GM12878 (cell line): Measurements from ENCODE around the gene SMIM9. TPM values are rescaled to one million over a fixed set of nuclear protein-coding genes. Genes with fewer than 3 reads are reported as not detected.

Source experiments
- ATAC-seq: fragments of 200-7000 bp; cut with Tn5 transposase; 3 replicates; pipeline ENCODE4 v1.9.1; 2020; ENCODE audit warnings: mild to moderate bottlenecking, moderate library complexity
- BruUV-seq: library from RNA; stranded (reverse); fragments of 400-500 nt; replicated peaks from 2 replicates; lab custom pipeline; 2021; lab: Mats Ljungman, UMichigan
- CTCF ChIA-PET: fragments of 300-600 bp; sonication (Branson Sonifier 250); formaldehyde crosslinking; extraction: SDS; loops from one replicate; lab custom pipeline; 2021; ENCODE audit warnings: inconsistent platforms; lab: Yijun Ruan, JAX
- POLR2A ChIA-PET: fragments of 350-600 bp; formaldehyde crosslinking; extraction: SDS; loops from one replicate; lab custom pipeline; 2021; ENCODE audit warnings: inconsistent platforms; lab: Charles Lee
- RAD21 ChIA-PET: fragments of 300-600 bp; sonication (Branson Sonifier 250); formaldehyde crosslinking; loops from one replicate; lab custom pipeline; 2023; ENCODE audit warnings: antibody characterized with exemption; ENCODE audit not compliant: unreplicated experiment; lab: Charles Lee
- SMC1A ChIA-PET: fragments of 300-600 bp; sonication (Branson Sonifier 250); formaldehyde crosslinking; loops from one replicate; lab custom pipeline; 2023; ENCODE audit not compliant: unreplicated experiment, uncharacterized antibody; lab: Charles Lee
- DNase-seq: peaks from one replicate; pipeline ENCODE4 v3.0.0-alpha.2; 2011; ENCODE audit warnings: low read depth, low spot score
- FAIRE-seq: peaks from 3 replicates; lab custom pipeline; 2011; peaks lifted over from hg19 to GRCh38; lab: Jason Lieb, UNC
- H2AFZ ChIP-seq: 2 replicates; pipeline ENCODE4 v1.6.0; 2011; ENCODE audit warnings: low read depth, low read length, control low read depth; ENCODE audit not compliant: control insufficient read depth
- H3K27ac ChIP-seq: 2 replicates; pipeline ENCODE4 v1.5.1; 2011; ENCODE audit warnings: control low read depth; ENCODE audit not compliant: control insufficient read depth, insufficient read depth
- H3K27me3 ChIP-seq, 2 experiments: replicated peaks in 1 of 2; 2 replicates each; pipeline versions ENCODE4 v1.6.0 to v1.6.1; 2011; ENCODE audit warnings: low read length in 1 of 2; ENCODE audit not compliant: control insufficient read depth in 2 of 2, insufficient read depth in 2 of 2
- H3K36me3 ChIP-seq, 2 experiments: 2 replicates each; pipeline ENCODE4 v1.5.1; 2011; ENCODE audit warnings: low read length in 1 of 2; ENCODE audit not compliant: control insufficient read depth in 2 of 2, insufficient read depth in 2 of 2
- H3K4me1 ChIP-seq: 2 replicates; pipeline ENCODE4 v1.6.1; 2011; ENCODE audit warnings: mild to moderate bottlenecking, low read length, moderate library complexity, mixed read lengths; ENCODE audit not compliant: control insufficient read depth, insufficient read depth
- H3K4me2 ChIP-seq: 2 replicates; pipeline ENCODE4 v1.6.0; 2011; ENCODE audit warnings: control low read depth; ENCODE audit not compliant: control insufficient read depth, insufficient read depth
- H3K4me3 ChIP-seq: fragments of 200-600 bp; sonication (generic); 2 replicates; pipeline ENCODE4 v1.5.1; 2016
- H3K79me2 ChIP-seq: 2 replicates; pipeline ENCODE4 v1.6.0; 2011; ENCODE audit warnings: low read length; ENCODE audit not compliant: control insufficient read depth, insufficient read depth
- H3K9ac ChIP-seq: 2 replicates; pipeline ENCODE4 v1.8.0; 2011; ENCODE audit warnings: low read length, control low read depth, mixed read lengths; ENCODE audit not compliant: control insufficient read depth, insufficient read depth
- H3K9me3 ChIP-seq: replicated peaks from 3 replicates; pipeline ENCODE4 v1.5.1; 2011; ENCODE audit warnings: mild to moderate bottlenecking, low read length; ENCODE audit not compliant: control insufficient read depth, insufficient read depth
- H4K20me1 ChIP-seq: 2 replicates; pipeline ENCODE4 v1.6.0; 2011; ENCODE audit not compliant: control insufficient read depth, insufficient read depth
- BCL11A ChIP-seq: IDR thresholded peaks from 2 replicates; pipeline ENCODE4 v1.6.1; 2011; ENCODE audit warnings: low read depth, low read length
- CBX5 ChIP-seq: sonication (generic); IDR thresholded peaks from 2 replicates; pipeline ENCODE4 v1.6.1; 2016; ENCODE audit warnings: low read depth, moderate library complexity, mild to moderate bottlenecking, inconsistent platforms
- HCFC1 ChIP-seq: fragments of 150-350 bp; IDR thresholded peaks from 2 replicates; pipeline ENCODE4 v1.6.1; 2014; ENCODE audit warnings: low read length
- HDAC2 ChIP-seq: fragments of 200-600 bp; sonication (generic); IDR thresholded peaks from 2 replicates; pipeline ENCODE4 v1.6.1; 2017
- KAT2A ChIP-seq: conservative IDR thresholded peaks from 2 replicates; pipeline ENCODE4 v1.6.1; 2011; ENCODE audit warnings: low read depth, low read length; ENCODE audit not compliant: control insufficient read depth
- MYB ChIP-seq: fragments of 150-350 bp; IDR thresholded peaks from 2 replicates; pipeline ENCODE4 v1.6.1; 2014; ENCODE audit warnings: mild to moderate bottlenecking, low read depth, low read length, borderline replicate concordance
- NR2C2 ChIP-seq: IDR thresholded peaks from 2 replicates; pipeline ENCODE4 v1.6.1; 2011; ENCODE audit warnings: borderline replicate concordance, low read depth; ENCODE audit not compliant: control insufficient read depth, insufficient read length
- SPI1 ChIP-seq: IDR thresholded peaks from 2 replicates; pipeline ENCODE4 v1.6.1; 2011; ENCODE audit warnings: low read depth, mild to moderate bottlenecking, low read length, moderate library complexity, borderline replicate concordance; ENCODE audit not compliant: insufficient read depth
- WGBS: methylation state at CpG from one replicate; pipeline ENCODE4 v1.1.6; 2016; ENCODE audit warnings: low lambda C conversion rate; ENCODE audit not compliant: insufficient replicate concordance, insufficient coverage; ENCODE audit errors: missing lambda C conversion rate; 5-methylcytosine and 5-hydroxymethylcytosine counted together
- in situ Hi-C: fragments of 300-500 bp; cut with MboI; formaldehyde crosslinking; loops from 9 replicates; pipeline ENCODE4 v1.14.3; 2018; ENCODE audit warnings: mixed read lengths
- intact Hi-C: fragments of 100-400 bp; cut with micrococcal nuclease; formaldehyde crosslinking; loops from one replicate; pipeline ENCODE4 v1.14.2; 2022; ENCODE audit not compliant: unreplicated experiment
- polyA plus RNA-seq, 11 experiments: library from polyadenylated mRNA; depleted of rRNA in 4 of 11; unstranded in 6 of 11; stranded (reverse) in 5 of 11; fragments of >200 nt; fragmentation: Nextera tagmentation in 4 of 11; fragmentation: Illumina TruSeq in 1 of 11; extraction: Ambion mirVana in 4 of 11; extraction: Trizol in 1 of 11; gene quantifications; 1 replicate in 1 of 11; 2 replicates in 10 of 11; pipeline versions ENCODE4 v1.2.1 to v1.2.3, GENCODE V29; 2011 to 2016; ENCODE audit warnings: inconsistent platforms in 2 of 11, missing spikeins in 2 of 11, low read depth in 1 of 11
- total RNA-seq, 4 experiments: library from RNA; depleted of rRNA in 3 of 4; stranded (reverse); fragments of >200 nt in 3 of 4; fragmentation: Illumina TruSeq in 1 of 4; extraction: Trizol in 1 of 4; gene quantifications; 2 replicates each; pipeline versions ENCODE4 v1.2.1 to v1.2.3, GENCODE V29; 2013 to 2021
- TF ChIP-seq, protein P1 (sequence below): fragments of 450-650 bp; IDR thresholded peaks from 2 replicates; pipeline ENCODE4 v1.6.1; 2014; ENCODE audit warnings: mild to moderate bottlenecking
- TF ChIP-seq, protein P2 (sequence below): fragments of 450-650 bp; IDR thresholded peaks from 2 replicates; pipeline ENCODE4 v1.6.1; 2017; ENCODE audit warnings: mild to moderate bottlenecking

The SMIM9 gene
- total and polyA plus RNA-seq, 10 of the 15 experiments (the other 5 are each of a cell fraction or from before 2014, with no cell fraction given): not detected

DNA sequence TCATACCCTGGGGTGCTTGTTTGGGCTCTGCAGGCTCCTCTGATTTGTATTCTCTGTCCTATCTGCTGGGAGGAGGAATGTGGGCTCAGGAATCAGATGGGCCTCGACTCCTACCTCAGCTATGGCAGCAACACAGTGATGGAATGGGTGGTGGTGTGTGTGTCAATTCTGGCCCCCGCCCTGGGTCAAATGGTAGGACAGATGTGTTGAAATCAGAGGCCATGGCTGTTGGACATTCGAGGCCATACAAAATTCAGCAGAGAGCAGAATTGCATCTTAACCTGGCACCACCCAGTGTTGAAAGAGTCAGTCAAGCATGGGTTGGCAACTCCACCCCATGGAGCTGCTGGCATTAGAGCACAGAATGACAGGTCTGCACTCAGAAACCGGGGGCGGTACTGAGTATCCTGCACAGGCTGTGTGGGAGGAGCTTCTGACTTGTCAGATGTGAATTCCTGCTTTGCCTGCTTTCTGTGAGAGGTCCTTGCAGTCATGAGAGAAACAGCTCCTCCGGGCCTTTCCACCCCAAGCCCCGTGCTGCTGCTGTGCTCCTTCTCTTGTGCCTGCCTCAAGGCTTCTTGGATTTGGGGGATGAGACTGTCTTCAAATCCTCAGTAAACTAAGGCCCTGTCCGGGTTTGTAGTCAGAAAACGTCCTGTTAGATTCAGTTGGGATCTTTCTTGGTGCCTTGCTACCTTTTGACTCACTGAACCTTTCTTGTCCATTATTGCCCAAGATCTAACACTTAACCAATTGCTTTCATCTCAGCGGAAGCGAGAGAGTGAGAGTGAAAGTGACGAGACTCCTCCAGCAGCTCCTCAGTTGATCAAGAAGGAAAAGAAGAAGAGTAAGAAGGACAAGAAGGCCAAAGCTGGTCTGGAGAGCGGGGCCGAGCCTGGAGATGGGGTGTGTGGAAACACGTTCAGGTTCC lies 58.8 kb downstream of the SMIM9 start:
- intact Hi-C loops: no loop called here

DNA sequence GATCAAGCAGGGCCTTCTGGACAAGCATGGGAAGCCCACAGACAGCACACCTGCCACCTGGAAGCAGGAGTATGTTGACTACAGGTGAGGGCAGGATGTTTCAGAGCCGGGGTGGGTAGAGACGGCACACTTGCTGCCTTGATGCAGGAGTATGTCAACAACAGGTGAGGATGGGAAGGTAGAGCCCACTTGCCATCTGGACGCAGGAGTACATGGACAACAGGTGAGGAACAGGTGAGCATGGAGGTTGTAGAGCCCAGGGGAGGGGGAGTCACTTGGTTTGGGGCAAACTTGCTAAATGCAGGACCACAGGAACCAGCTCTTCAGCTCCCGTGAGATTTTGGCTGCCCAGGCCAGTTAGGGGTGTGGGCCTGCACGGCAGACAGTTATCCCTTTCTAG lies 59.8 kb downstream of the SMIM9 start:
- no TSS peak for BruUV-seq
- Histone ChIP-seq H2AFZ (no peak overlapping the region), H3K4me1 (no peaks in the 10 kb centered on the region), H3K27me3 (no peaks in the 10 kb centered on the region), H3K9me3 (no peaks in the 10 kb centered on the region; the same call in 2 of the 3 replicates), H3K4me3 (no peak overlapping the region), H4K20me1 (no peaks in the 10 kb centered on the region), H3K36me3 (peaks cover 7 to 12% of the 10 kb centered on the region in 2 experiments; a peak in 3 of 4 replicates), H3K27ac (no peak overlapping the region), H3K9ac (no peak overlapping the region), H3K4me2 (no peak overlapping the region), H3K79me2 (no peaks in the 10 kb centered on the region)
- CTCF ChIA-PET: no interaction called here
- RAD21 ChIA-PET: no interaction called here
- intact Hi-C loops (no loop called here), in situ Hi-C loops (no loop called here)
- DNase-seq: no peak
- SMC1A ChIA-PET: no interaction called here
- ATAC-seq: no peak
- no peak for FAIRE-seq
- POLR2A ChIA-PET: no interaction called here
- 63% methylated on average over 5 of the region's 5 CpGs for WGBS
- TF ChIP-seq, protein P1, sequence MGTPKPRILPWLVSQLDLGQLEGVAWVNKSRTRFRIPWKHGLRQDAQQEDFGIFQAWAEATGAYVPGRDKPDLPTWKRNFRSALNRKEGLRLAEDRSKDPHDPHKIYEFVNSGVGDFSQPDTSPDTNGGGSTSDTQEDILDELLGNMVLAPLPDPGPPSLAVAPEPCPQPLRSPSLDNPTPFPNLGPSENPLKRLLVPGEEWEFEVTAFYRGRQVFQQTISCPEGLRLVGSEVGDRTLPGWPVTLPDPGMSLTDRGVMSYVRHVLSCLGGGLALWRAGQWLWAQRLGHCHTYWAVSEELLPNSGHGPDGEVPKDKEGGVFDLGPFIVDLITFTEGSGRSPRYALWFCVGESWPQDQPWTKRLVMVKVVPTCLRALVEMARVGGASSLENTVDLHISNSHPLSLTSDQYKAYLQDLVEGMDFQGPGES: no peak
- TF ChIP-seq SPI1: no peak
- no peak for TF ChIP-seq NR2C2
- TF ChIP-seq CBX5: no peak
- no peak for TF ChIP-seq HDAC2
- no peak for TF ChIP-seq BCL11A
- TF ChIP-seq, protein P2, sequence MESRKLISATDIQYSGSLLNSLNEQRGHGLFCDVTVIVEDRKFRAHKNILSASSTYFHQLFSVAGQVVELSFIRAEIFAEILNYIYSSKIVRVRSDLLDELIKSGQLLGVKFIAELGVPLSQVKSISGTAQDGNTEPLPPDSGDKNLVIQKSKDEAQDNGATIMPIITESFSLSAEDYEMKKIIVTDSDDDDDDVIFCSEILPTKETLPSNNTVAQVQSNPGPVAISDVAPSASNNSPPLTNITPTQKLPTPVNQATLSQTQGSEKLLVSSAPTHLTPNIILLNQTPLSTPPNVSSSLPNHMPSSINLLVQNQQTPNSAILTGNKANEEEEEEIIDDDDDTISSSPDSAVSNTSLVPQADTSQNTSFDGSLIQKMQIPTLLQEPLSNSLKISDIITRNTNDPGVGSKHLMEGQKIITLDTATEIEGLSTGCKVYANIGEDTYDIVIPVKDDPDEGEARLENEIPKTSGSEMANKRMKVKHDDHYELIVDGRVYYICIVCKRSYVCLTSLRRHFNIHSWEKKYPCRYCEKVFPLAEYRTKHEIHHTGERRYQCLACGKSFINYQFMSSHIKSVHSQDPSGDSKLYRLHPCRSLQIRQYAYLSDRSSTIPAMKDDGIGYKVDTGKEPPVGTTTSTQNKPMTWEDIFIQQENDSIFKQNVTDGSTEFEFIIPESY: no peak

More for the DNA sequence above, 58.8 kb downstream of the SMIM9 start:
- Histone ChIP-seq H4K20me1 (no peaks in the 10 kb centered on the region), H3K4me2 (no peak overlapping the region), H2AFZ (no peak overlapping the region), H3K4me3 (no peak overlapping the region), H3K27ac (no peak overlapping the region), H3K4me1 (no peaks in the 10 kb centered on the region), H3K9ac (no peak overlapping the region), H3K9me3 (no peaks in the 10 kb centered on the region; the same call in 2 of the 3 replicates), H3K79me2 (no peaks in the 10 kb centered on the region), H3K36me3 (peaks cover 7 to 10% of the 10 kb centered on the region in 2 experiments; a peak in 3 of 4 replicates), H3K27me3 (no peaks in the 10 kb centered on the region)
- no TSS peak for BruUV-seq
- DNase-seq (no peak), FAIRE-seq (no peak), ATAC-seq (peak; percentile 37; the same call in 1 of the 3 replicates)
- SMC1A ChIA-PET: no interaction called here
- CTCF ChIA-PET: interaction anchor here (1.4 kb wide), 1 partner anchor 27 kb away, joined by 5 read pairs; no protein-coding TSS in a partner anchor
- POLR2A ChIA-PET: interaction anchor here (0.8 kb wide), 1 partner anchor 12 kb away, joined by 3 read pairs; no protein-coding TSS in a partner anchor
- WGBS: 53% methylated on average over 15 of the region's 15 CpGs
- in situ Hi-C loops: no loop called here
- RAD21 ChIA-PET: no interaction called here
- TF ChIP-seq HCFC1 (no peak), MYB (no peak), KAT2A (no peak)
